Measurements from ENCODE around the gene HK1.

- TF ChIP-seq CTCF (IDR thresholded peaks at IDR 0.05) = no peak
- TF ChIP-seq EP300 (IDR thresholded peaks at IDR 0.05) = no peak
- no peak for TF ChIP-seq POLR2A (IDR thresholded peaks at IDR 0.05)
These were observed 56.8 kb downstream of the HK1 start for GRCh38 chr10:69335063-69335587.

Measured in tibial nerve (tissue), 4 donors.